Activated CD4-positive, alpha-beta T cell treated with anti-CD3 and anti-CD28 coated beads, Interleukin-2, amount 50 U/mL, for 48 hours (primary cell): ENCODE measurements around the gene PSMD7.
"Not testable (repeated sequence)": the region's sequence is repeated elsewhere in the genome, so short reads cannot be mapped to it uniquely, and the experiment has no call there.

Experiments used
- DNase-seq, 2 experiments: peaks; one replicate each; pipeline ENCODE4 v3.0.0-alpha.2; 2020

PSMD7 gene

DNA sequence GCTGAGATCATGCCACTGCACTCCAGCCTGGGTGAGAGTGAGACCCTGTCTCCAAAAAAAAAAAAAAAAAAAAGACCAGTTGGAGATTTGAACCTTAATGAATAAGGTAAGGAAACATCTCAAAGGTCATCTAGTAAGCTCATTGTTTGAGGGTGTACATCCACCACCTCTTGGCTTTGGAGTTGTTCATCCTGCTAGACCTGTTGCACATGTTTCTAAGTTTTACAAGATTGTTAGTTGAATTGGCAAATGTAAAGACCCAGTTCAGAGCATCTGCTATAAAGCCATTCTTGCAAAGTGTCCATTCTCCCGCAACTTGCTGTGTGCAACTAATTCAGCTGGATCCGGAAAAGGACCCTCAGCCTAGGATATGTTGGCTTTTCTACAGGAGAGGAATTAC is 1.5 kb downstream of the PSMD7 start:
- DNase-seq: no peak

DNA sequence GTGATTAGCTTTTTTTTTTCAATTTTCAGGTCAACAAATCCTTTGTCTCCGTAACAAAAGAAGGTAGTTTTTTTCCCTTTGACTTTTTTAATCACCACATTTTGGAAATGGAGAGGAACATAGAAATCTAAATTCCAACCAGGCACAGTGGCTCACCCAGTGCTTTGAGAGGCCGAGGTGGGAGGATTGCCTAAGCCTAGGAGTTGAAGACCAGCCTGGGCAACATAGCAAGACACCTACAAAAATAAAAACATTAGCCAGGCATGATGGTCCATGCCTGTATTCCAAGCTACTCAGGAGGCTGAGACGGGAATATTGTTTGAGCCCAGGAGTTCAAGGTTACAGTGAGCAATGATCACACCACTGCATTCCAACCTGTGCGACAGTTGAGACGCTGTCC is 5.7 kb downstream of the PSMD7 start:
- no peak for DNase-seq

DNA sequence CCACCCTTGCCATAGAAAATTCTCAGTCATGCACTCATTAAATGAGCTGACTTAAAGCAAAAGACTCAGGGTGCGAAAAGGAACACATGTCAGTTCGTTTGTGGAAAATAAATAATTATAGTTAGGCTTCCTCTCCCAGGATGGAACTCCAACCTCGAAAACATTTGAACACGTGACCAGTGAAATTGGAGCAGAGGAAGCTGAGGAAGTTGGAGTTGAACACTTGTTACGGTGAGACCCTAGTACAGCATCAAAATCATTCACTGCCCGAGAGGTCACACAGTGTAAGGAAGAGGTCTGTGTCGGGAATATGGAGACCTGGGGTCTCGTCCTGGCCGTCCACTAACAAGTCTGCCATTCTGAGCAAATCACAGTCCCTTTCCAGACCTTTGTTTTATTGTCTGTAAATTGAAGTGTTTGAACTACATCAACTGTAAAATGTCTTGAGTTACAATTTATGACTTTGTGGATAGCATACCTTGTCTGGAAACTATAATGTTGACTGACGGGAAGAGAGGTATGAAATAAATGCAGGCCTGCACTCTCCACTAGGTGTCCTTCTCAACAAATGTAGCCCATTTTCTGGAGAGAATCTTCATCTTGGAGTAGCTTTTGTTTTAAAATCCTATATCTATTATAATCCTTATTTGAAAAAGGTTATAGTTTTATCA is 7.7 kb downstream of the PSMD7 start:
- no peak for DNase-seq

DNA sequence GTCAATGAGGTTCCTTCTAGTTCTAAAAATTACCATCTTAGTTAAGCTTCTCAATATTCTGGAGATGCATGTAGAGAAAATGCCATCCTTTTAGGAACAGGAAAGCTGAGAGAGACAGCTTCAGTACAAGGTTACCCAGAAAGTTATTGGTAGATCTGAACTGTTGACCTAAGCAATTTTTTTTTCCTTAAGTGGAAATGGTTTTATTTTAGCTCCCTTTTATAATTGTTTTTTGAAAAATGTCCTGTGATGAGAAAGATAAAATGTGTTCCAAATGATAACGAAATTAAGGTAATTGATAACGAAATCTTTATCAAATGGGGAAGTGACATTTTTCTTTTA is 8.2 kb downstream of the PSMD7 start:
- no peak for DNase-seq

DNA sequence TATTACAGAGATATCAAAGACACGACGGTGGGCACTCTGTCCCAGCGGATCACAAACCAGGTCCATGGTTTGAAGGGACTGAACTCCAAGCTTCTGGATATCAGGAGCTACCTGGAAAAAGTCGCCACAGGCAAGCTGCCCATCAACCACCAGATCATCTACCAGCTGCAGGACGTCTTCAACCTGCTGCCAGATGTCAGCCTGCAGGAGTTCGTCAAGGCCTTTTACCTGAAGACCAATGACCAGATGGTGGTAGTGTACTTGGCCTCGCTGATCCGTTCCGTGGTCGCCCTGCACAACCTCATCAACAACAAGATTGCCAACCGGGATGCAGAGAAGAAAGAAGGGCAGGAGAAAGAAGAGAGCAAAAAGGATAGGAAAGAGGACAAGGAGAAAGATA is 8.7 kb downstream of the PSMD7 start:
- DNase-seq: no peak

DNA sequence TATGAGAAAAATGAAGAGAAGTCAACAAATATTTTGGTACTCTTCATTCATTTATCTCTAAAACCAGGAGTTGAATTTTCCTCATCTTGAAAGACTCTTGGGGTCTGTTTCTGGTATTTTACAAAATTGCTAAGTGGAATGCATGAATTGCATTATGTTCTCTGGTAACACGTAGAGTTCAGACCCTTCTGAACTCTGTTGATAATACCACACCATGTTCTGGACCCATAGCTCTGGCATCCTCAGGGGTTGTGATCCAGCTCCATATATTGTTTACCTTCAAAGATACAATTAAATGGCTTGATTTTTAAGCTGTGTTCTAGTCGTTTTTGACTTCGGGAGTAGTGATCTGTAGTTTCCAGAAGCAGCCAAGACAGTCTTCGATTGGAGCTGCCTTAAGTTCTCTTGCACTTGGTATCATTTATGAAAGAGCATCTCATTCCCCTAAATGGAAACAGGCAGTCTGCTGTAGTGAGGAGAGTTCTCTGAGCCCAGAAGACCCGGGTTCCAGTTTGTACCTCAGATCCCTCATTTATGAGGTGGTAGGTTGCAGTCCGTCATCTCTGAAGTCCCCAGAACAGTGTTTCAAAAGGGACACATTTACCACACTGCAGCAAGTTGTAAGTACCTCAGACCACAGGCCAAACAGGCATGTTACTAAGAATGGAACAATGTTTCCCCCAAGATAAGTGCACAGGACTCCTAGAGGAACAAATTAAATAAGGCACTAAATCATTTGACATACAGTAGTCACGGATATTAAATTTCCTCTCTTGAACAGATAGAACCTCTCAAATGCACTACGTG is 9.6 kb downstream of the PSMD7 start:
- DNase-seq: no peak

DNA sequence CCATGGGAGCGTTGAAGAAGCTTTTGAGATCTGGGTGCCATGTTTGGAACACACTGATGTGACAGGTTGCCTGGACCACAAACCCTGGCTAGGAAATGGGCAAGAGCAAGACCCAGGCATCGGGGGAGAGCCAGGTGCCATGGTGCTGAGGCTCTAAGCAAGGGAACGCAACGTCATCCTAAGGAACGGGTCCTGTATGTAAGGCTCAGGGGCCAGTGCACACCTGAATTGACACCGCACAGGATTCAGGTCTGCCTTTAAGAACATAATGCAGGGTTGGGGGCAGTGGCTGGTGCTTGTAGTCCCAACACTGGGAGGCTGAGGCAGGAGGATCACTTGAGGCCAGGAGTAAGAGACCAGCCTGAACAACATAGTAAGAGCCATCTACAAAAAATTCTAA is 10.8 kb downstream of the PSMD7 start:
- no peak for DNase-seq

DNA sequence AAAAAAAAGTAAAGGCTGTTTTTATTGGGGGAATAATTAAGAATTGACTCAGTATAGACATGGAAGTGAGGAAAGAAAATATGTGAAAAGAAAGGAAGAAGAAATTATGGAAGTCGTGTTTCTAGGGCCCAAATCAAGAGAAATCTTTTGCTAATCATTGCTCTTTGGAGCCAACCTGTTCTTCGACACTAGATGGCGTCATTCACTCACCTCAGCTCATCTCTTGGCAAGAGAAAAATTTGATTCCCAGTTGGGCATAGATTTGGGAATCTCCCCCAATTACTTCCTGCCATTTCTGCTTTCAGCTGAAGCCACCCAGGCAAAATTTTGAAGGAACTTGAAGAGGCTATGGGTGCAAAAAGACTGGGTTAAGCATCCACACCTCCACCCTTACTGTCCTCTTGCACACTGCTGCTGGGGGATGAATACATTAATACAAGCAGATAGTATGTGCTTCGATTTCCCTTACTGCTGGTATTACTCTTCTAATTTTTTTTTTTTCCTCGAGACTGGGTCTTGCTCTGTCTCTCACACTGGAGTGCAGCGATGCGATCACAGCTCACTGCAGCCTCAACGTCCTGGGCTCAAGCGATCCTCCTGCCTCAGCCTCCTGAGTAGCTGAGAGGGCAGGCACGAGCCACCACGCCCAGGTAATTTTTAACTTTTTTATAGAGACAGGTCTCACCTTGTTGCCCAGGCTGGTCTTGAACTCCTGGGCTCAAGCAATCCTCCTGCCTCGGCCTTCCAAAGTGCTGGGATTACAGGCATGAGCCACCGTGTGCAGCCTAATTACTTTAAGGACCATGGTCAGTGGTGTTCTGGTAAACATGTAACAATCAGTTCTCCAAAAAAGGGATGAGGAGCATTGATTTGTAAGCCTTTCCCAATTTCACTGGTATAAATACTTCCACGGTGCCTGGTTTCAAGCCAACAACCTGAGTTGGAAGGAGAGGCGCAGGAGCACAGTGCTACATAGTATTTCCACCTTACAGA is 13.5 kb downstream of the PSMD7 start:
- no peak for DNase-seq

DNA sequence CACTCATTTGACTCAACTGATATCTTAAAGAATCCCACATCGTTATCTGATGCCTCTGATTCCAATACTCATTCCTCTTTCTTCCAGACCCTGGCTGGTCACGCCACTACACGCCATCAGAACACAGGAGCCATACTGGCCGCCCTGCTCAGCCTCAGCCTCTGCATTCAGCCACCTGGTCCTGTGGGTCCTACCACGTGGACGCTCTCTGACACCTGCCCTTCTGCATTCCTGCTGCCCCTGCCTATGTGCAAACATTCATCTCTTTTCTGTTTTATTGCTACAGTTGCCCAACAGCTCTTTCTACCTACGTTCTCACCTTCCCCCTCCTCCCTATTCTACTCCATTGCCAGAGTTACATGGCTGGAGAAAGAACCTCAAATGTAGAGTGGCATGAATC is 18.4 kb downstream of the PSMD7 start:
- no peak for DNase-seq

DNA sequence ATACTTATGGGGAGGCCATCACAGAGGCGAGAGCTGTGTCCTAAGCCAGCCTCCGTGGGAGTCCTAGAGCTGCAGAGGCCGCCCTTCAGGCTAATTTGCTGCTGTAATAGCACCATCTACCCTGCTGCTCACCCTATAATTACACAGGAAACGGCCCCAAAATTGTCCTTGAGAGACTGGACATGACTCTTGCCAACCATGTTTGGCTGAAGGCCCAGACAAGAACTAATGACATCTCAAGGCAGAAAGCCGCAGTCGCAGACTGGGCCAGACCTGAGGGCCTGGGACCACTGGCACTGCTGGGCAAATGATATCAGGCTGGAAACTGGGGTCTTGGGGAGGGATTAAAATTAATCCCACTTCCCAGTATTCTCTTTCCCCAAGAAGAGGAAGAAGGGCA is 24.1 kb downstream of the PSMD7 start:
- DNase-seq: no peak

DNA sequence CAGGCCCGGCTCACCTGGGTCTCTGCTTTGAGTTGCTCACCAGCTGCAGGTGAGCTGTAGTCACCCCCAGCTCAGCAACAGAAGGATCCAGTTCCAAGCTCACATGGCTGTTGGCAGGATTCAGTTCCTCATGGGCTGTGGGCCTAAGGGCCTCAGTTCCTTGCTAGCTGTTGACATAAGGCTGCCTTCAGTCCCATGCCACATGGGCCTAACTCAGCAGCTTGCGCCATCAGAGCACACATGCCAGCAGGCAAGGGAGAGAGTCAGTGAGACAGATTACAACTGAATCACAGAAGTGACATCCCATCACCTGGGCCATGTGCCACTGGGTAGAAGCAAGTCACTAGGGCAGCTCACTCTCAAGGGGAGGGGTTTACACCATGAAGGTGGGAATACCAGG is 24.7 kb downstream of the PSMD7 start:
- DNase-seq: no peak

DNA sequence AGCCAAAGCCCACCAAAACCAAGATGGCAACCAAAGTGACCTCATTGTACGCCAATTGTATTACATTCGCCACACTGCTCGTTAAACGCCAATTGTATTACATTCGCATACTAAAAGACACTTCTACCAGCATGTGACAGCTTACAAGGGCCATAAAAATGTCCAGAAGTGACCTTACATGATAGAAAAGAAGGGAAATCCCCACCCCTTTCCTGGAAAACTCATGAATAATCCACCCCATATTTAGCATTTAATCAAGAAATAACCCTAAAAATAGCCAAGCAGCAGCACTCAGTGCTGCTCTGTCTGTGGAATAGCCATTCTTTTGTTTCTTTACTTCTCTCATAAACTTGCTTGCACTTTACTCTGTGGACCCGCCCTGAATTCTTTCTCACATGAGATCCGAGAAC is 25.7 kb downstream of the PSMD7 start:
- no peak for DNase-seq

DNA sequence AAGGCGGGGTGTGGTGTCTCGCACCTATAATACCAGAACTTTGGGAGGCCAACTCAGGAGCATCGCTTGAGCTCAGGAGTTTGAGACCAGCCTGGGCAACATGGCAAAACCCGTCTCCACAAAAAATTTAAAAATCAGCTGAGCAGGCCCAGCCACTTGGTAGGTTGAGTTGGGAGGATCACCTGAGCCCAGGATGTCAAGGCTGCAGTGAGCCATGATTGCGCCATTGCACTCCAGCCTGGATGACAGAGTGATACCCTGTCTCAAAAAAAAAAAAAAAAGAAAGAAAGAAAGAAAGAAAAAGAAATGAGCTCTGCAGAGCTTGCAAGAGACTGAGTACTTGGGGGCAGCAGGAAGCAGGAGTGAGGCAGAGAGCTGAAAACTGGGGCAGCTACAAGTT is 28.2 kb downstream of the PSMD7 start:
- not testable (repeated sequence) for DNase-seq

DNA sequence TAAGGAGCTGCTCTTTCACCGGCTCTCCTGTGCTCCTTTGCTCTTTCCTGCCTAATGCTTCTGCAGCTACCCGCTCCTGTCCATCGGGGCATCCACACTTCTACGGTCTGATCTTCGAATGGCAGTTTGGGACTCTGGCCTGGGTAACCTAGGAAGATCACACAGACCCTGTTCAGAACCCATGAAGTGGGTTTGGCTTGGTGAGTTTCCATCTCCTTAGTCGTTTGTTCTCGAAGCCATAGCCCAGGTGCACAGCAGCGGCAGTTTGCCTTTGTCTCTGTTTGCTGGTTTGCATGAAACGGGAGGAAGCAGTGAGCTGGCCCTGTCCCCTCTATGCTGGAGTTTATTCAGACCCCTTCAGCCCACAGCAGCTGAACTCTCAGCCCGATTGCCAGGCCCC is 29.0 kb downstream of the PSMD7 start:
- no peak for DNase-seq

DNA sequence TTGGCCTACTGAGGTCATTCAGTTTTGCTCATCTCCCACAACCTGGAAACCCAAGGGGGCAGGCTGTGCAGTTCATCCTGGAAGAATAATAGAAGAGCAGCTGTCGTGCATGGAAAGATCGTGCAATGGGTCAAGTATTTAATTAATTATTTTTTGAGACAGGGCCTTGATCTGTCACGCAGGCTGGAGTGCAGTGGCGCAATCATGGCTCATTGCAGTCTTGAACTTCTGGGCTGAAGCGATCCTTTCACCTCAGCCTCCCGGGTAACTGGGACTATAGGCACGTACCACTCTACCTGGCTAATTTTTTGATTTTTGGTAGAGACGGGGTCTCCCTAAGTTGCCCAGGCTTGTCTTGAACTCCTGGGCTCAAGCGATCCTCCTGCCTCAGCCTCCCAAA is 31.7 kb downstream of the PSMD7 start:
- not testable (repeated sequence) for DNase-seq

DNA sequence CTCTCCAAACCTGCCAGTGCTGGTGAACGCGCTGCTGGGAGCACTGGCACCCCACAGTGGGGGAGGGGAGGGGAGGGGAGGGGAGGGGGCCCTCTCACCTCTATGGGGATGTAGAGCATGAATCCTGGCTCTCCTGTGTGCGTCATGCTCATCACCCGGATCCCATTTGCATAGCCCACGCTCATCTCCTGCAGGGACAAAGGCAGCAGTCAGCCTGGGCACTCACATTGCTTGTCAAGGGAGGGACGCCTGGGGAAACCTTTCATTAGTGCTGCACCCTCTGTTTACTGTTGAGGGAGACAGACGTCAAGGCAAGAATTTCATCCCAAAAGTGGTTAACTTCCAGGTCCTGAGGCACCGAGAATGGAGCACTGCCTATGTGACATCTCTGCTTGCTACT is 35.9 kb downstream of the PSMD7 start:
- not testable (repeated sequence) for DNase-seq

DNA sequence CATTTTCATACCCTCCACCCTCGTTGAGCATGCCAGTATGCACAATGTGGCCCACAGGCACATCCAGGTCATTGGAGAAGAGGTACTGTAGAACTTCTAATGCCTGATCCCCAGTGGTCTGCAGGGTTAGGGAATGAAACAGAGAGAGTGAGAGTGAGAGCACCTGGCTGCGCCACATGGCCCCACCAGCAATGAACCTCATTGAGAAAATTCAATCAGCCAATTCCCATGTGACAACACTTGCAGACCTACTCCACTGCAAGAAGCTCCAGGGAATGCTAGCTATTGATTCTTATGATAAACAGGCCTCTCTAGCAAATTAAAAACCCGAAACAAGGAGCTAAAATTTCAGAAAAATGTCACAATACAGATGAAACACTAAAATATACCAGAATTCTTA is 40.9 kb downstream of the PSMD7 start:
- not testable (repeated sequence) for DNase-seq

DNA sequence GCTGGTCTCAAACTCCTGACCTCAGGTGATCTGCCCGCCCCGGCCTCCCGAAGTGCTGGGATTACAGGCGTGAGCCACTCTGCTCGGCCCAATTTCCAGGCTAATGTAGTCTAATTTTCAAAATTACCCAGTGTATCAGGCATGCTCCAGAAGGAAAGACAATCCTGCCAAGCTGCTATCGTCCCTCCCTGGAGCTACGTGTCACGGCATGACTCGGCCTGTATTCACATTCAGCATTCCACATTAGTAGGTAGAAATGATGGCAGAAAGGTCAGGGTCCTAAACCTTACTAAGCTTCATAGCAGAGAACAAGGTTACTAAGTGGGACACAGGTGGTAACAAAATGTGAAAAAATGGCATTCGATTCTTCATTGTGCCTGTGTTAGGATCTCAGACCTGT is 42.6 kb downstream of the PSMD7 start:
- DNase-seq: not testable (repeated sequence)

DNA sequence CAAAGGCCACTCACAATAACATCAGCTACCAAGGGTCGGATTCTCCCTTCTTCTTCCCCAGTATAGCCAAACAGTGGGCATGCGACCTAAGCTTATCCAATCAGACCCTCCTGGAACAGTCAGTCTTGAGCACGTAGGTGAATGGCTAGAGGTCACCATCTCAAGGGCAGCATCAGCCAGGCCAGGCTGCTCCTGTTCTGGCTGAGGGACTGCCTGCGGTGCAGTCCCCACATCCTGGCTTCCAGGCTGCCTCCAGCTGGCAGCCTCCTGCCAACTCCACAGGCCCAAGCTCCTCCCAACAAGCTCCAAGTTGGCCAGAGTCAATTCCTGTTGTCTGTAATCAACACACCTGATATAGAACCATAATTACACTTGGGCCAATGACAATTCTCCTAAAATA is 56.4 kb downstream of the PSMD7 start:
- DNase-seq: not testable (repeated sequence)
